ENCODE data around the gene OR51B6. TPM values are rescaled to one million over a fixed set of nuclear protein-coding genes. Genes with fewer than 3 reads are reported as not detected.

OR51B6 gene
- not detected in 2 replicates for total RNA-seq (2014; rRNA removed; shearing (Covaris generic))

GRCh38 chr11:5351208-5351607 is at the start of gene OR51B6:
TSS of gene OR51B6 (plus strand) at chr11:5351508. CDS start at chr11:5351508, 0 bp downstream.

GRCh38 chr11:5301846-5302245 is 49.5 kb upstream of the OR51B6 start, which contains the start of gene OR51B4:
TSS of gene OR51B4 (minus strand) at chr11:5301946. CDS start at chr11:5301946, 0 bp downstream.

GRCh38 chr11:5324197-5324596 is 27.1 kb upstream of the OR51B6 start, which contains the start of gene OR51B2:
TSS of gene OR51B2 (minus strand) at chr11:5324297. CDS start at chr11:5324297, 0 bp downstream.

GRCh38 chr11:5343474-5344335 is 7.6 kb upstream of the OR51B6 start, which contains the start of gene OR51B5:
TSS of gene OR51B5 (minus strand) at chr11:5343524. CDS start at chr11:5343524, 0 bp downstream.

GRCh38 chr11:5383576-5383975 is 32.3 kb downstream of the OR51B6 start, which contains the start of gene OR51M1:
TSS of gene OR51M1 (plus strand) at chr11:5383812. CDS start at chr11:5389399, 5,587 bp downstream.

Small RNAs within 50 kb of the gene (small RNA-seq; reads per million reads assigned to genes)
- gene AC104389.3 = not detected

Other genes with a start within 250 kb of the OR51B6 start
- not detected in 2 replicates for gene OR52A5, start 213.2 kb upstream of the OR51B6 start, total RNA-seq (2014; rRNA removed; shearing (Covaris generic))
- gene OR52A1, start 196.8 kb upstream of the OR51B6 start, total RNA-seq (2014; rRNA removed; shearing (Covaris generic)) = not detected in 2 replicates
- gene OR51V1, start 150.8 kb upstream of the OR51B6 start, total RNA-seq (2014; rRNA removed; shearing (Covaris generic)) = not detected in 2 replicates
- not detected in 2 replicates for gene HBB, start 124.4 kb upstream of the OR51B6 start, total RNA-seq (2014; rRNA removed; shearing (Covaris generic))
- gene HBD, start 117.0 kb upstream of the OR51B6 start, total RNA-seq (2014; rRNA removed; shearing (Covaris generic)) = not detected in 2 replicates
- not detected in 2 replicates for gene HBG1, start 101.7 kb upstream of the OR51B6 start, total RNA-seq (2014; rRNA removed; shearing (Covaris generic))
- 2.7 and 3.2 TPM in 2 replicates for gene HBG2, start 96.7 kb upstream of the OR51B6 start, total RNA-seq (2014; rRNA removed; shearing (Covaris generic))
- gene HBE1, start 81.6 kb upstream of the OR51B6 start, total RNA-seq (2014; rRNA removed; shearing (Covaris generic)) = 40.6 and 51.6 TPM in 2 replicates
- 4.0 and 7.5 TPM in 2 replicates for gene OR51B4, start 49.6 kb upstream of the OR51B6 start, total RNA-seq (2014; rRNA removed; shearing (Covaris generic))
- 0.85 and 1.4 TPM in 2 replicates for gene OR51B2, start 27.2 kb upstream of the OR51B6 start, total RNA-seq (2014; rRNA removed; shearing (Covaris generic))
- gene OR51B5, start 8.0 kb upstream of the OR51B6 start, total RNA-seq (2014; rRNA removed; shearing (Covaris generic)) = 15.1 and 23.2 TPM in 2 replicates
- not detected in 2 replicates for gene OR51M1, start 32.3 kb downstream of the OR51B6 start, total RNA-seq (2014; rRNA removed; shearing (Covaris generic))
- gene OR51Q1, start 70.6 kb downstream of the OR51B6 start, total RNA-seq (2014; rRNA removed; shearing (Covaris generic)) = not detected in 2 replicates
- 0.57 and 1.0 TPM in 2 replicates for gene OR51I1, start 90.0 kb downstream of the OR51B6 start, total RNA-seq (2014; rRNA removed; shearing (Covaris generic))
- not detected in 2 replicates for gene OR51I2, start 97.8 kb downstream of the OR51B6 start, total RNA-seq (2014; rRNA removed; shearing (Covaris generic))
- gene OR52D1, start 137.2 kb downstream of the OR51B6 start, total RNA-seq (2014; rRNA removed; shearing (Covaris generic)) = 0.13 TPM in 1 of 2 replicates, not detected in the other
- not detected in 2 replicates for gene UBQLN3, start 158.4 kb downstream of the OR51B6 start, total RNA-seq (2014; rRNA removed; shearing (Covaris generic))
- not detected in 2 replicates for gene UBQLNL, start 165.2 kb downstream of the OR51B6 start, total RNA-seq (2014; rRNA removed; shearing (Covaris generic))
- gene OR52H1, start 197.0 kb downstream of the OR51B6 start, total RNA-seq (2014; rRNA removed; shearing (Covaris generic)) = not detected in 2 replicates
- not detected in 2 replicates for gene OR52B6, start 229.4 kb downstream of the OR51B6 start, total RNA-seq (2014; rRNA removed; shearing (Covaris generic))
- gene TRIM6, start 245.1 kb downstream of the OR51B6 start, total RNA-seq (2014; rRNA removed; shearing (Covaris generic)) = 1.9 and 3.4 TPM in 2 replicates

Data from A375 (cell line).